ENCODE data around the gene C19orf44.
"Not testable (repeated sequence)": the region's sequence is repeated elsewhere in the genome, so short reads cannot be mapped to it uniquely, and the experiment has no call there.

Gene C19orf44

GRCh38 chr19:16495982-16496612, at the start of gene C19orf44, which contains the start of gene CALR3:
Gene C19orf44 (plus strand): TSS chr19:16496394. CDS start chr19:16500793, 4,399 bp downstream.
Gene CALR3 (minus strand): TSS chr19:16496167. CDS start chr19:16496129, 38 bp downstream.
- Histone ChIP-seq H3K36me3 (replicated peaks) (no peaks in the 10 kb centered on the region), H3K9me3 (no peaks in the 10 kb centered on the region), H3K4me1 (peaks cover 4% of the 10 kb centered on the region; the same call in 1 of the 2 replicates), H3K27me3 (ENCODE audit: low read depth) (no peaks in the 10 kb centered on the region), H3K4me3 (peak within 1 kb of the TSS; percentile 70)
- in situ Hi-C loops (cut with MboI; ENCODE audit: low sequenced_read_pairs) = no loop called here
- DNase-seq (ENCODE audit: low spot score in 2 of 2) = peak; percentile 97 to 98

GRCh38 chr19:16446724-16447368, 49.3 kb upstream of the C19orf44 start:
- Histone ChIP-seq H3K4me3 (no peak overlapping the region), H3K4me1 (peaks cover 24% of the 10 kb centered on the region), H3K36me3 (replicated peaks) (no peaks in the 10 kb centered on the region), H3K27me3 (ENCODE audit: low read depth) (no peaks in the 10 kb centered on the region), H3K9me3 (peaks cover 3% of the 10 kb centered on the region; the same call in 1 of the 2 replicates)
- in situ Hi-C loops (cut with MboI; ENCODE audit: low sequenced_read_pairs) = no loop called here
- peak in 1 of 2 experiments; percentile 28 for DNase-seq (ENCODE audit: low spot score in 2 of 2)

- H3K4me3 ChIP-seq; DNase-seq (ENCODE audit: low spot score in 2 of 2); H3K9me3 ChIP-seq; H3K36me3 ChIP-seq (replicated peaks); in situ Hi-C loops (cut with MboI; ENCODE audit: low sequenced_read_pairs); H3K27me3 ChIP-seq (ENCODE audit: low read depth); H3K4me1 ChIP-seq: not testable (repeated sequence)
Measured at GRCh38 chr19:16448872-16449271, 47.3 kb upstream of the C19orf44 start.

GRCh38 chr19:16449330-16449961, 46.7 kb upstream of the C19orf44 start:
- no peaks in the 10 kb centered on the region for H3K27me3 ChIP-seq (ENCODE audit: low read depth)
- peaks cover 3% of the 10 kb centered on the region; the same call in 1 of the 2 replicates for H3K9me3 ChIP-seq
- H3K4me3 ChIP-seq = no peak overlapping the region
- DNase-seq (ENCODE audit: low spot score in 2 of 2) = no peak
- no peaks in the 10 kb centered on the region for H3K36me3 ChIP-seq (replicated peaks)
- H3K4me1 ChIP-seq = peaks cover 5% of the 10 kb centered on the region
- in situ Hi-C loops (cut with MboI; ENCODE audit: low sequenced_read_pairs) = no loop called here

- H3K9me3 ChIP-seq = peaks cover 3% of the 10 kb centered on the region; the same call in 1 of the 2 replicates
- no peaks in the 10 kb centered on the region for H3K36me3 ChIP-seq (replicated peaks)
- no peaks in the 10 kb centered on the region for H3K27me3 ChIP-seq (ENCODE audit: low read depth)
- no peak overlapping the region for H3K4me3 ChIP-seq
- DNase-seq (ENCODE audit: low spot score in 2 of 2) = peak in 1 of 2 experiments; percentile 30
- H3K4me1 ChIP-seq = peaks cover 5% of the 10 kb centered on the region
- in situ Hi-C loops (cut with MboI; ENCODE audit: low sequenced_read_pairs) = no loop called here
Measured at GRCh38 chr19:16452325-16452724, 43.9 kb upstream of the C19orf44 start.

- Histone ChIP-seq H3K9me3 (no peaks in the 10 kb centered on the region), H3K4me3 (no peak overlapping the region), H3K4me1 (no peaks in the 10 kb centered on the region; the same call in 1 of the 2 replicates), H3K27me3 (ENCODE audit: low read depth) (no peaks in the 10 kb centered on the region), H3K36me3 (replicated peaks) (no peaks in the 10 kb centered on the region)
- in situ Hi-C loops (cut with MboI; ENCODE audit: low sequenced_read_pairs) = no loop called here
- DNase-seq (ENCODE audit: low spot score in 2 of 2) = no peak
Measured at GRCh38 chr19:16454351-16454918, 41.8 kb upstream of the C19orf44 start.

GRCh38 chr19:16455489-16455888, 40.7 kb upstream of the C19orf44 start:
- in situ Hi-C loops (cut with MboI; ENCODE audit: low sequenced_read_pairs) = no loop called here
- DNase-seq (ENCODE audit: low spot score in 2 of 2) = no peak
- Histone ChIP-seq H3K9me3 (no peaks in the 10 kb centered on the region), H3K27me3 (ENCODE audit: low read depth) (no peaks in the 10 kb centered on the region), H3K4me3 (no peak overlapping the region), H3K4me1 (no peaks in the 10 kb centered on the region; the same call in 1 of the 2 replicates), H3K36me3 (replicated peaks) (no peaks in the 10 kb centered on the region)

- in situ Hi-C loops (cut with MboI; ENCODE audit: low sequenced_read_pairs) = no loop called here
- no peaks in the 10 kb centered on the region; the same call in 1 of the 2 replicates for H3K4me1 ChIP-seq
- no peaks in the 10 kb centered on the region for H3K9me3 ChIP-seq
- H3K27me3 ChIP-seq (ENCODE audit: low read depth) = no peaks in the 10 kb centered on the region
- no peaks in the 10 kb centered on the region for H3K36me3 ChIP-seq (replicated peaks)
- DNase-seq (ENCODE audit: low spot score in 2 of 2) = no peak
- no peak overlapping the region for H3K4me3 ChIP-seq
Measured at GRCh38 chr19:16456652-16457194, 39.5 kb upstream of the C19orf44 start.

GRCh38 chr19:16457195-16457953, 38.8 kb upstream of the C19orf44 start:
- in situ Hi-C loops (cut with MboI; ENCODE audit: low sequenced_read_pairs) = no loop called here

GRCh38 chr19:16457954-16458331, 38.3 kb upstream of the C19orf44 start:
- no peak overlapping the region for H3K4me3 ChIP-seq
- no peak for DNase-seq (ENCODE audit: low spot score in 2 of 2)
- no peaks in the 10 kb centered on the region for H3K27me3 ChIP-seq (ENCODE audit: low read depth)
- in situ Hi-C loops (cut with MboI; ENCODE audit: low sequenced_read_pairs) = no loop called here
- no peaks in the 10 kb centered on the region for H3K9me3 ChIP-seq
- no peaks in the 10 kb centered on the region; the same call in 1 of the 2 replicates for H3K4me1 ChIP-seq
- H3K36me3 ChIP-seq (replicated peaks) = no peaks in the 10 kb centered on the region

More at GRCh38 chr19:16457195-16457953, 38.8 kb upstream of the C19orf44 start:
- H3K36me3 ChIP-seq (replicated peaks) = no peaks in the 10 kb centered on the region
- H3K27me3 ChIP-seq (ENCODE audit: low read depth) = no peaks in the 10 kb centered on the region
- H3K9me3 ChIP-seq = no peaks in the 10 kb centered on the region
- DNase-seq (ENCODE audit: low spot score in 2 of 2) = no peak
- H3K4me3 ChIP-seq = no peak overlapping the region
- H3K4me1 ChIP-seq = no peaks in the 10 kb centered on the region; the same call in 1 of the 2 replicates

GRCh38 chr19:16458391-16459341, 37.5 kb upstream of the C19orf44 start:
- in situ Hi-C loops (cut with MboI; ENCODE audit: low sequenced_read_pairs) = no loop called here
- Histone ChIP-seq H3K27me3 (ENCODE audit: low read depth) (no peaks in the 10 kb centered on the region), H3K4me1 (no peaks in the 10 kb centered on the region; the same call in 1 of the 2 replicates), H3K9me3 (no peaks in the 10 kb centered on the region), H3K4me3 (no peak overlapping the region), H3K36me3 (replicated peaks) (no peaks in the 10 kb centered on the region)
- DNase-seq (ENCODE audit: low spot score in 2 of 2) = no peak

- no peak overlapping the region for H3K4me3 ChIP-seq
Measured at GRCh38 chr19:16459680-16460079, 36.5 kb upstream of the C19orf44 start.

More at GRCh38 chr19:16459680-16460079, 36.5 kb upstream of the C19orf44 start:
- no peak for DNase-seq (ENCODE audit: low spot score in 2 of 2)
- H3K4me1 ChIP-seq = no peaks in the 10 kb centered on the region
- in situ Hi-C loops (cut with MboI; ENCODE audit: low sequenced_read_pairs) = no loop called here
- H3K9me3 ChIP-seq = no peaks in the 10 kb centered on the region
- no peaks in the 10 kb centered on the region for H3K36me3 ChIP-seq (replicated peaks)
- no peaks in the 10 kb centered on the region for H3K27me3 ChIP-seq (ENCODE audit: low read depth)
